ENCODE measurements around the gene SLC6A12. TPM values are rescaled to one million over a fixed set of nuclear protein-coding genes. Genes with fewer than 3 reads are reported as not detected.

The SLC6A12 gene
- total and polyA plus RNA-seq, 8 donors, result 0.37 to 8.4 (median 1.4) TPM

DNA sequence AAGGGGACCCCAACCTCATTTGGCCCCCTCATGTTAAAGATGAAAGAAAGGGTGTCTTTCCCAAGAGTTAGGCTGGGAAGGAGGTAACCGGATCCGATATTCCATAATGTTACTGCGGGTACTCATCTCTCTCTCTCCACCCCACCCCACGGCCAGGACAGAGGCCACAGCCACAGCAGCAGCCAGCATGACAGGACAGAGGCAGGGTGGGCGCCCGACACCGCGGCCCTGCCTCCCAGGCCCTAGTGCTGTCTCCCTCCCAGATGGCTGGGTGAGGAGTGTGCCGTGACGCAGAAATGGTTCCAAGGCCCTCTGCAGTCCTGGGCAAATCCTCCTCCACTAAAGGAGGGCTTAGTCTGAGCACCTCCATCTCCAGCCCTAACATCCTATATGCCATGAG lies 6.2 kb downstream of the SLC6A12 start:
- Histone ChIP-seq H3K36me3 (no peaks in the 10 kb centered on the region), H3K9me3 (no peaks in the 10 kb centered on the region), H3K27me3 (no peaks in the 10 kb centered on the region), H3K4me3 (no peak overlapping the region), H3K4me1 (peaks cover 0 to 6% (median 3%) of the 10 kb centered on the region in 3 donors), H3K27ac (no peak overlapping the region)
- ATAC-seq, result no peak
- no peak for FAIRE-seq
- intact Hi-C loops (cut with DNase I), result no loop called here
- WGBS, 2 donors, result 90 to 92% methylated on average over 10 of the region's 10 CpGs
- TF ChIP-seq, protein P1, sequence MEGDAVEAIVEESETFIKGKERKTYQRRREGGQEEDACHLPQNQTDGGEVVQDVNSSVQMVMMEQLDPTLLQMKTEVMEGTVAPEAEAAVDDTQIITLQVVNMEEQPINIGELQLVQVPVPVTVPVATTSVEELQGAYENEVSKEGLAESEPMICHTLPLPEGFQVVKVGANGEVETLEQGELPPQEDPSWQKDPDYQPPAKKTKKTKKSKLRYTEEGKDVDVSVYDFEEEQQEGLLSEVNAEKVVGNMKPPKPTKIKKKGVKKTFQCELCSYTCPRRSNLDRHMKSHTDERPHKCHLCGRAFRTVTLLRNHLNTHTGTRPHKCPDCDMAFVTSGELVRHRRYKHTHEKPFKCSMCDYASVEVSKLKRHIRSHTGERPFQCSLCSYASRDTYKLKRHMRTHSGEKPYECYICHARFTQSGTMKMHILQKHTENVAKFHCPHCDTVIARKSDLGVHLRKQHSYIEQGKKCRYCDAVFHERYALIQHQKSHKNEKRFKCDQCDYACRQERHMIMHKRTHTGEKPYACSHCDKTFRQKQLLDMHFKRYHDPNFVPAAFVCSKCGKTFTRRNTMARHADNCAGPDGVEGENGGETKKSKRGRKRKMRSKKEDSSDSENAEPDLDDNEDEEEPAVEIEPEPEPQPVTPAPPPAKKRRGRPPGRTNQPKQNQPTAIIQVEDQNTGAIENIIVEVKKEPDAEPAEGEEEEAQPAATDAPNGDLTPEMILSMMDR (IDR thresholded peaks at IDR 0.05), result no peak
- peak in 1 of 6 donors; percentile 51 for DNase-seq

DNA sequence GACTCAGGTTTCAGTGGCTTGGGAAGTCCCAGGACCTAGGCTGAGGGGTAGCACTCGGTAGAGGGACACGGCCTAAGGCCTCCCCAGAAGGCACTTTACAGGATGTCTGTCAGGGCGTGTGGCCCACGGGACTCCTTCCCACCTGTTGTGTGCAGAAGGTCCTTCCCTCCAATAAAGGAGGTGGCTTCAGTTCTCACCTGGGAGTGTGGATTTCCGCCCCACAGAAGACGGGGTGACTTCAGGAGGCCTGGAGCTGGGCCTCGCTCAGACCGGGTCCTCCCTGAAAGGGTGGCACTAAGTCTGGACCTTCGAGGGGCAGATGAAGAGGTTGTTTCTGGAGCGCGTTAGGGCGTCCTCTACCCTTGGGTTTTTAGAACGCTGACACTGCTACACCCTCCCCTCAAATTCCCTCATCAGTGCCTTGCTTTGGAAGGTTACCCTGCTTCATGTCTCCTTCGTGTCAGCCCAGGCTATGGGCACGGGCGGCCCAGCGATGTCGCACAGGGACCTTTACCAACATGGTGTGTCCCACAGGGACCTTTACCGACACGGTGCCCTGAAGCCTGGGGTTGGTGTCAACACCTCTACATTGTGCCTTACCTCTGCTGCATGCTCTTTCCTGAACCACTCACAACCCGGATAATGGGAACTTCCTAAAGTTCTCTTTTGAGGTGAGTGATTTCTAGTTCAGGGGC lies 7.1 kb downstream of the SLC6A12 start:
- FAIRE-seq (no peak), ATAC-seq (no peak), DNase-seq (peak in 1 of 6 donors; percentile 29)
- no peak overlapping the region for H3K4me3 ChIP-seq
- no peak overlapping the region for H3K27ac ChIP-seq
- H3K4me1 ChIP-seq, result peaks cover 0 to 4% (median 0%) of the 10 kb centered on the region in 3 donors
- no peaks in the 10 kb centered on the region for H3K27me3 ChIP-seq
- 89 to 93% methylated on average over 21 of the region's 21 CpGs for WGBS, 2 donors
- H3K36me3 ChIP-seq, result no peaks in the 10 kb centered on the region
- TF ChIP-seq, protein P1 (IDR thresholded peaks at IDR 0.05), result no peak
- intact Hi-C loops (cut with DNase I), result no loop called here
- H3K9me3 ChIP-seq, result no peaks in the 10 kb centered on the region

DNA sequence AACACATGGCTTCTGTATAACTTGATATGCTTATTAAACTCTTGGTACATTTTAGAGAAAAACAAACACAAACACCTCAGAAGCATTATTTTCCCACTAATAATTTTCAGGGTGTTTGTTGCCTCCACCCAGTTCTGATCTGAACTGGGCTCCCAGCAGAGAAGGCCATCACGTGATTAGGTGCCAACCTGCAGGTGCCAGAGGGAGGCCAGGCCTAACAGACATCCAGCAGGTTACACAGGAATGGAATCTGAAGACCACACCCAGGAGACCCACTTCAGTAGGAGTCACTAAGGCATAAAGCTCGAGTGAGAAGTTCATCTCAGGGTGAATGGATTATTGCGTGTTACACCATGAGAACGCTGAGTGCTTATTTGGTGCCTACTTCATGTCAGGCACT lies 8.9 kb downstream of the SLC6A12 start:
- ATAC-seq, result no peak
- no peak overlapping the region for H3K4me3 ChIP-seq
- intact Hi-C loops (cut with DNase I), result no loop called here
- H3K27me3 ChIP-seq, result no peaks in the 10 kb centered on the region
- no peak overlapping the region for H3K27ac ChIP-seq
- WGBS, 2 donors, result 73 to 79% methylated on average over 4 of the region's 4 CpGs
- no peaks in the 10 kb centered on the region for H3K36me3 ChIP-seq
- H3K4me1 ChIP-seq, result peaks cover 0 to 4% (median 0%) of the 10 kb centered on the region in 3 donors
- FAIRE-seq, result no peak
- no peaks in the 10 kb centered on the region for H3K9me3 ChIP-seq
- peak in 1 of 6 donors; percentile 3 for DNase-seq
- TF ChIP-seq, protein P1 (IDR thresholded peaks at IDR 0.05), result no peak

DNA sequence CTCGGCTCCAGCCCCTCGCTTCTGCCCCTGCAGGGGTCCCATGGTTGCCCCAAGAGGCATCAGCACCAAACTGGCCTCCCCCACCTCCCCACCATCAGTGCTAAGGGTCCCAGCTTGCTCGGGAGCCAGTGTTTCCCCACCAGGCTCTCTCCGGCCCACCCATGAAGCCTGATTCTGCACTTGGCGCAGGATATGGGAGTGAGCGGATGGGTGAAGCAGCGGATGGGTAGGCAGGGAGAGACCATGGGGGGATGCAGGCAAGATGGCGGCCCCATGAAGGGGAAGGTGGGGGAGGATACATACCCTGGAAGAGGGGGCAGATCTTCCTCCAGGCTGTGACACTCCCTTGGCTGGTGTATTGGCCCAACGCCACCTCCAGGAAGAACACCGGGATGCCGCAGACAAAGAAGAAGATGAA lies 9.7 kb downstream of the SLC6A12 start:
- WGBS, 2 donors, result 87 to 94% methylated on average over 10 to 11 of the region's 11 CpGs
- TF ChIP-seq, protein P1 (IDR thresholded peaks at IDR 0.05), result no peak
- Histone ChIP-seq H3K9me3 (no peaks in the 10 kb centered on the region), H3K27ac (no peak overlapping the region), H3K4me3 (peak overlapping the region in 1 of 4 donors; percentile 47), H3K36me3 (no peaks in the 10 kb centered on the region), H3K4me1 (peaks cover 0 to 4% (median under 1%) of the 10 kb centered on the region in 3 donors), H3K27me3 (no peaks in the 10 kb centered on the region)
- ATAC-seq (no peak), DNase-seq (peak in 1 of 6 donors; percentile 61), FAIRE-seq (no peak)
- intact Hi-C loops (cut with DNase I), result no loop called here

Measured in pancreas (tissue), 10 donors.